GM19328 (cell line): Measurements from ENCODE around the gene DLG1.
"Not testable (repeated sequence)": the region's sequence is repeated elsewhere in the genome, so short reads cannot be mapped to it uniquely, and the experiment has no call there.

ENCODE experiments used
- ATAC-seq: cut with Tn5 transposase; IDR thresholded peaks from one replicate; pipeline ENCODE4 v1.9.1; 2021; ENCODE audit warnings: mild to moderate bottlenecking, moderate library complexity; ENCODE audit not compliant: unreplicated experiment

The DLG1 gene

DNA sequence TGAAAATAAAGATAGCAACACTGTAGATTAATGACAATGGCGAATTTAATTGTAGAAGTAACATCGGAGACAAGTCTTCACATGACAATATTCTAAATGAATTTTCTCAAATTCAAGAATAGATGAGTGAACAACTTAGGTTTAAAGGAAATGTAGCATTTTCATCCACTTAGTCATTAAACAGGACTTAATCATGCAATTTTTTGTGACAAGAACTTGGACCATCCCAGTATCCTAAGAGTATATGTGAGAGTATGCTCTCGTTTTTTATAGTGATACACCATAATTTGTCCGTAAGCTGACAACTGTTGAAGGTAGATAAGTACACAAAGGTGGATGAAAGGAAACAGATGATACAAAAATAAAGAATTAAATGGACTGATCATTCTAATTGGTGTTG lies 81.5 kb downstream of the DLG1 start:
- ATAC-seq = no peak

DNA sequence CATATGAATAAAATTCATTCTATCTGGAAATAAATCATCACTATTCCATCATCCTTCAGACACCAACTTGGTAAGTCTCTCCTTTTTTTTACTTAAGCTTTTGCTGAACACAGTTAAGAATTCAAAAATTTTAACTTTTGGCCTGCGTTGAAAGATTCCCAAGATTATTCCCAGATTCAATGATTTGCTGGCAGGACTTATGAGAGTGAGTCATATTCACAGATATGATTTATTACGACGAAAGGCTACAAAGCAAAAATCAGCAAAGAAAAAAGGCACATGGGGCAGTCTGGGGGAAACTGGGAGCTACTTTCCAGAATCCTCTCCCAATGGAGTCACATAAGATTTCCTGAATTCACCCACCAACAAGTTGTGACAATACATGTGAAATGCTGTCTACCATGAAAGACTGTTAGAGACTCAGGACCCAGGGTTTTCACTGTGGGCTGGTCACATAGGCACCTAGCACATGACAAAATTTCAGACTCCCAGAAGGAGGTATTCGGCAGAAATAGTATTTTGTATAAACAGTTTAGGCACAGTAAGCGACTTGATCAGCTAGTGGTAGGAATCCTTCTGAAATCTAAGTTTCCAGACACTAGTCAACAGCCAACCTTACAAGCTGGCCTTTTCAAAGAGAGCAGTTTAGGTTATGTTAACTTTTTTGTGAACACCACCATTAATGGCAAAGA lies 82.1 kb downstream of the DLG1 start:
- ATAC-seq = no peak

- no peak for ATAC-seq
Observed at GRCh38 chr3:197212290-197212689, 86.1 kb downstream of the DLG1 start.

GRCh38 chr3:197211698-197212097 lies 86.7 kb downstream of the DLG1 start:
- not testable (repeated sequence) for ATAC-seq

DNA sequence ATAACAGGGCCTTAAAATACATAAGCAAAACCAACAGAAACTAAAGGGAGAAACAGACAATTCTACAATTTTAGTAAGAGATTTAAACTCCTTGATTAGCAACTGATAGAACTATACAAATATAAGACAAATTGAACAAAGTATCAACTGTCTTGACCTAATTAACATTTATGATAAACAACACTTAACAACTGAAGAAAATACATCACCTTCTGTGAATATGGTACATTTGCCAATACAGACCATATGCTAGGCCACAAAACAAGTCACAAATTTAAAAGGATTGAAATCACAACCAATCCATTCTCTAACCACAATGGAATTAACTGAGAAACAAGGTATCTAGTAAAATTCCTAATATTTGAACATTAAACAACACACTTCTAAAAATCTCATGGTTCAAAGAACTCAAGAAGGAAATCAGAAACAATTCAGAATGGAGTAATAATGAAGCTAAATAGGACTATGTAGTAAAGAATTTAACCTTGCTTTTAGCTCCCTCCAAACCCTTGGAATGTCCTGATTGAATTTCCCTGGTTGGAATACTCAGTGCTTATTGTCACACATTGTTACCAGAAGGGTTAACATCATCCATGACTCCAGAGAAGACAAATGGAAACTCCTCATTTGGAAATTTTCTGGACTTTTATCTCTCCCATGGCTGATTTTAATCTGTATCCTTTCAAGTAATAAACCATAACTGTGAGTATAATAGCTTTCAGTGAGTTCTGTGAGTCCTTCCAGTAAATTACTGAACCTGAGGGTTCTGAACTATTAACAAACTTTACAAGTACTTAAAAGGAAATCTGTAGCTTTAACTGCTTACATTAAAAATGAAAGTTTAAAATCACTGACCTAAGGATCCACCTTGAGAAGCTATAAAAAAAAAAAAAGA lies 88.8 kb downstream of the DLG1 start:
- ATAC-seq = no peak

DNA sequence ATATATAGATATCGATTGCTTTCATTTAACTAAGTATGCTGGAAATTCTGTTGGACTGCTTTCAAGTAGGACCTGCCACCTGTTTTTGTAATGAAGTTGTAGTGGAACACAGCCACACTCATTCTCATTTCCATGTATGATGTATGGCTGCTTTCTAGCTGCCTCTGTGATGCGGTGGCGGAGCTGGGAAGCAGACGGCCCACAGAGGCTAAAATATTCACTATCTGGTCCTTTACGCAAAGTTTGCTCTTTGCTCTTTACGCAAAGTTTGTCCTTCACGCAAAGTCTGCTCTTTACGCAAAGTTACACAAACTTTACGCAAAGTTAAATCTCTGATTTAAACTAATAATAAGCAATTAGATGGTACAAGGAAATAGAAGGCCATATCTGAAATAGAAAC lies 91.5 kb downstream of the DLG1 start:
- ATAC-seq = no peak

DNA sequence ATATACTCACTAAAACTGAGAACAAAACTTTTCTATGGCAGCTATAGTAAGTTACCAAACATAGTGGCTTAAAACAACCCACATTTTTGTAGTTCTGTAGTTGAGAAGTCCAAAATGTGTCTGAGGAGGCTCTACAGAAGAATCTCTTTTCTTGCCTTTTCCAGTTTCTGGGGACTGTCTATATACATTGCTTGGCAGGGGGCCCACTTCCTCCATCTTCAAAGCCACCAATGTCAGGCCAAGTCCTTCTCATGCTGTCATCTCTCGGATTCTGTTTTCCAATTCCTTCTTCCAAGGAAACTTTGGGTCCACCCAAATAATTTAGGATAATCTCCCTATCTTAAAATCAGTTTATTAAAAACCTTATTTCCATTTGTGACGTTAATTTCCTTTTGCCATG lies 92.7 kb downstream of the DLG1 start:
- ATAC-seq = no peak

- no peak for ATAC-seq
Observed at GRCh38 chr3:197205265-197205664, 93.1 kb downstream of the DLG1 start.

DNA sequence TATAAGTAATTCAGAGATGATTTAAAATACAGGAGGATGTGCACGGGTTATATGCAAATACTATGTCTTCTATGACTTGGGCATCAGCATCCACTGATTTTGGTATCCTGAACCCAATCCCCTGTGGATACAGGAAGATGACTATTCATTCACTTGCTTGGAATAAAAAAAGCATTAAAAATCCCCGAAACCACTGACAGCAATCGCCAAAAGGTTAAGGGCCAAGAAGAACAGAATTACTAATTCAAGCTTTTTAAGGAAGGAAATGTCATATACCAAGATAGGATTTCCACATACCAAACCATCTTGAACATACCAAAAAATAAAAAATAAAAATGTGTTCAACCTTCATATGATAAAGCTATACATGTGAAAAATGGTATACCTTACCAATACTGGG lies 93.7 kb downstream of the DLG1 start:
- no peak for ATAC-seq

DNA sequence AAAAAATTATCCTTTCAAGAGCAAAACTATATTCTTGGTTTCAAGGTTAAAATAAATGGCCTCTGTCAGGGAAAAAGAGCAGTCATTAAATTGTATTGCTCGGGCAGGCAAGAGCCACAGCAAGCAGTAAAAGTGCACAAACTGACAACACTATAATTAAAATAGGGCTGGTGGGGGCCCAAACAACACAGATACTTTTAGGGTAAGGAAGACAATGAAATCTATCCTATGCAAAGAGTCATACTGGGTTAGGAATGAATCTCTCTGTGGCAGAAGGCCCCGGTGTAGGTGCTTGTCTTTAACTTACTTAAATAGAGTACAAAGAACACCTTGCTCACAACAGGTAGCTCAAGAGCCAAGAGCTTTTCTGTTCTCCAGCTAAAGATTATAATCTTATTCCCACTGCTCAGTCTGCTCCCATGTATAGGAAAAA lies 94.7 kb downstream of the DLG1 start:
- ATAC-seq = no peak

GRCh38 chr3:197202694-197203093 lies 95.7 kb downstream of the DLG1 start:
- no peak for ATAC-seq

DNA sequence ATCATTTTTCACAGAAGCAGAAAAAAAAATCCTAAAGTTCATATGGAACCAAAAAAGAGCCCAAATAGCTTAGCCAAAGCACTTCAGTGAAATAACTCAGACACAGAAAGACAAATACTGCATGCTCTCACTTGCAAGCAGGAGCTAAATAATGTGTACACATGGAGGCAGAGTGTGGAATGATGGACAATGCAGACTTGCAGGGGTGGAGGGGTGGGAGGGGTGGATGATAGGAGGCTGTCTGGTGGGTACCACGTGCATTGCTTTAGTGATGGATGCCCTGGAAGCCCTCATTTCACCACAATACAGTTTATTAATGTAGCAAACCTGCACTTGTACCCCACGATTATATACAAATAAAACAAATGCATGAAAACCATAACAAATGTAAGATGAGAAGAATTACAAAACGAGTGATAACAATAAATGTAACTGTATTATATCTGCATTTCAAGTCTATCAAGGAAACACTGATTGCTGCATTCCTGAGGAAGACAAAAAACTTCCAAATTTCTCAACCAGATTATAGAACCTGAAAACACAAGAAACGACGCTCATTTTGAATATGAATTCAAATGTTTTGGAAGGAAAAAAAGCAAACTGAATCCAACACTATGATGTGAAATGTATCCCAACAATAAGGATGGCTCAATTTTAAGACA lies 96.5 kb downstream of the DLG1 start:
- no peak for ATAC-seq

DNA sequence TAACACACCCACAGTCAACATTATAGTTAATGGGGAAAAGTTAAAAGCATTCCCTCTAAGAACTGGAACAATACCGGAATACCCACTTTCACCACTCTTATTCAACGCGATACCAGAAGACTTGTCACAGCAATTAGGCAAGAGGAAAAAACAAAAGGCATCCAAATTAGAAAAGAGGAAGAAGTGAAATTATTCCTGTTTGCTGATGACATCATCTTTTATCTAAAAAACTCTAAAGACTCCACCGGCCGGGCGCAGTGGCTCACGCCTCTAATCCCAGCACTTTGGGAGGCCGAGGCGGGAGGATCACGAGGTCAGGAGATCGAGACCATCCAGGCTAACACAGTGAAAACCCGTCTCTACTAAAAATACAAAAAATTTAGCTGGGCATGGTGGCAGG lies 97.6 kb downstream of the DLG1 start:
- ATAC-seq = not testable (repeated sequence)

GRCh38 chr3:197197334-197197733 lies 101.1 kb downstream of the DLG1 start:
- ATAC-seq = no peak

DNA sequence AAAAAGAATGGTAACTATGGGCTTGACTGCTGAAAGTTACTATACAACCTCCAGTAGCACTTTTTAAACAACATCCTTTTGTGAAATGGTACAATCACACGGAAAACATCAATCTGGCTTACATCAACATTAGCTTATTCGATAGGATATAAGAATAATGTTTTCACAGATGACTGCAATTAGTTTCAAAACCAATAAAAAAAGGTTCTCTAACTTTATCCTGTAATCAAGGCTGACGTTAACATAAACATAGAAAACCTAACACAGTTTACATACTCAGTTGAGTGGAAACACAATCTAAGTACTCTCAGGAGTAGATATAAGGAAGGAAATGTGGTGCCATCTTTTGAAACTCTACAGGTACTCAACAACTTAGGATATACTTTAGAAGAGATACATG lies 102.2 kb downstream of the DLG1 start:
- no peak for ATAC-seq

- no peak for ATAC-seq
Observed at GRCh38 chr3:197195326-197195725, 103.1 kb downstream of the DLG1 start.

DNA sequence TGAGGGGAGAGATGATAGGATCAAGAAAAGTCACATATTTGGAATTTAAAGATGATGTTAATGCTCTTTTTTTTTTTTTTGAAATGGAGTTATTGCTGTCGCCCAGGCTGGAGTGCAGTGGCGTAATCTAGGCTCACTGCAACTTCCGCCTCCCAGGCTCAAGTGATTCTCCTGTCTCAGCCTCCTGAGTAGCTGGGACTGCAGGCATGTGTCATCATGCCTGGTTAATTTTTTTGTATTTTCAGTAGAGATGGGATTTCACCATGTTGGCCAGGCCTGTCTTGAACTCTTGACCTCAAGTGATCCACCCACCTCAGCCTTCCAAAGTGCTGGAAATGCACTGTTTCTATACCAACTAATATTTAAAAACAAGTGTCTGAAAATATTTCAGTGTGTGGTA lies 104.7 kb downstream of the DLG1 start:
- not testable (repeated sequence) for ATAC-seq

- no peak for ATAC-seq
Observed at GRCh38 chr3:197191897-197192296, 106.5 kb downstream of the DLG1 start.

DNA sequence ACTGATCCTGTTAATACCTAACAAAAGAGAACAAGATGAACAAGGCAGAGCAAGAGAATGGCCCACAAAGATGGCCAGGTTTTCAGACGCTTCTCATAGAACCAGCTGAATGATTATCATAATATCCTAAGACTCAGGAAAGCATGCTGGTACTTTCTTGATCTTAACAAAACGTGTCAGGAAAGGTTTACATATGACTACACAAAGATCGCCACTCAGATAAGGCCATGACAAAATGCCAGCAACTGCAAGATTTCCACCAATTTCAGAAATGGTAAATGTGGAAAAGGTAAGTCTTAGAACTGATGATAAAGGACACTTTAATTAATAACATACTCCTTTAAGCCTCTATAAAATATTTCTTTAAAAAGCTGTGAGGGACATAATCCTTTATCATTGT lies 108.8 kb downstream of the DLG1 start:
- no peak for ATAC-seq

DNA sequence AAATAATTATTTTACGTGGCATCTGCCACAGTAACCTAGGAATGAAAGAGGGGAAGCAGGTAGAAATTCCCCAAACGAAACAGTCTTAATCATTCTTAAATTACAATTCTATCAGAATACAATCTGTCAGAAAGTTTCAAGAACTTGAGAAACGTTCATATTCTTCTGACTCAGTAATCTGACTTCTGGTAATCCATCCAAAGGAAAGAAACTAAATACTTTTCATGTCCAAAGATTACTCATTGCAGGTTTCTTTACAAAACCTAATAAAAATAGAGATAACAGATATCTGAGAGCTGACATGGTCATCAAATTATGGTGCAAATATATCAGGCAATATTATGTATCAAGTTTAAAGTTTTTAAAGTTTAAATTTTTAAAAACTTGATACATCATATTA lies 109.4 kb downstream of the DLG1 start:
- ATAC-seq = no peak

DNA sequence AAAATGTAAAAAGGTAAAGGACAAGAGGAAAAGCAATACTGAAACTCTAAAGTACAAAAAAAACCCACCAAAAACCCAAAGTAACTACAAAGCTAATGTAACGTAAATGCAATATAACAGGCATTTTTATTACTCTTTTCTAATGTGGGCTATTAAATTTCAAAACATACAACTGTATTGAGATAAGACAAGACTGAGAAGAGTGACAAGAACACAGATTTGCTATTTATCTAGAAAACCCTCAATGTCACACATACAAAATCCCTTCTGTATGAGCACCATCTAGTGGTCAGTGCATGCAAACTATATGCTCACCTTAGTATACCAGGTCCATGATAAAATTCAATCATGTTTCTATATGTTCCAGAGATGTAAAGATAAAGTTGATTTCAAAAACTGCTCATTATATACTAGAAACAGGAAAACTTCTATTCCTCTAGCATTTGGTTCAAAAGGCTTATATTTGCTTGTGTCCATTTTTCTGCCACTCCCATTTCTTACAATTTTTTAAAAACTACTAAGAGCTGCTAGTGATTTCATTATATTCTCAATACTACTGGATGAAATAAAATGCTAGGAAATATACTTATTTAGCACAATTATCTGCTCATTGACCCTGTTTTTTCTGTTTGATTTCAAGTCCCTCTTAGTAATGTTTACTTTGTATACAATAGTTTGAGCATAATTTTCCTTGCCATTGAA lies 111.4 kb downstream of the DLG1 start:
- ATAC-seq = no peak
